Prostate gland (tissue), 2 donors: ENCODE measurements around the gene ATXN7. TPM values are rescaled to one million over a fixed set of nuclear protein-coding genes. Genes with fewer than 3 reads are reported as not detected.

ENCODE experiments used
- DNase-seq: peaks from one replicate; pipeline ENCODE4 v3.0.0-alpha.2; 2019; ENCODE audit warnings: low spot score
- H3K27ac ChIP-seq, 2 donors: fragments of 200-600 bp; sonication (generic); 2 replicates each; pipeline ENCODE4 v1.5.1; 2017 to 2019
- H3K27me3 ChIP-seq: fragments of 200-600 bp; sonication (generic); replicated peaks from 2 replicates; pipeline ENCODE4 v1.5.1; 2019; ENCODE audit not compliant: insufficient read depth
- H3K36me3 ChIP-seq, 2 donors: fragments of 200-600 bp; sonication (generic); 1 replicate in 1 of 2; 2 replicates in 1 of 2; pipeline versions ENCODE4 v1.5.1 to v1.8.1; 2017 to 2019
- H3K4me1 ChIP-seq: fragments of 200-600 bp; sonication (generic); replicated peaks from 2 replicates; pipeline ENCODE4 v1.5.1; 2019
- H3K4me3 ChIP-seq, 2 donors: fragments of 200-600 bp; sonication (generic); 2 replicates each; pipeline ENCODE4 v1.5.1; 2017 to 2019
- H3K9me3 ChIP-seq: fragments of 200-600 bp; sonication (generic); 2 replicates; pipeline ENCODE4 v1.5.1; 2017
- POLR2A ChIP-seq: fragments of 450-650 bp; IDR thresholded peaks from one replicate; pipeline ENCODE4 v1.6.1; 2016; ENCODE audit warnings: antibody characterized with exemption, mild to moderate bottlenecking
- POLR2AphosphoS5 ChIP-seq: sonication (generic); formaldehyde crosslinking; IDR thresholded peaks from one replicate; pipeline ENCODE4 v1.6.1; 2017; ENCODE audit warnings: antibody characterized with exemption
- WGBS: methylation state at CpG from one replicate; pipeline ENCODE4 v1.1.5; 2018; 5-methylcytosine and 5-hydroxymethylcytosine counted together
- intact Hi-C: fragments of 100-400 bp; cut with DNase I; formaldehyde crosslinking; loops from one replicate; pipeline ENCODE4 v1.14.2; 2022
- total RNA-seq, 2 donors: library from RNA; depleted of rRNA; stranded (reverse); fragments of >200 nt; gene quantifications; one replicate each; pipeline ENCODE4 v1.1.0, GENCODE V29; 2016
- TF ChIP-seq, protein P1 (sequence below), 4 experiments: fragments of 200-600 bp in 2 of 4; fragments of 450-650 bp in 2 of 4; sonication (generic) in 2 of 4; IDR thresholded peaks; 1 replicate in 3 of 4; 2 replicates in 1 of 4; pipeline ENCODE4 v1.5.1; 2016 to 2019; ENCODE audit warnings: antibody characterized with exemption in 4 of 4, mild to moderate bottlenecking in 2 of 4, moderate library complexity in 2 of 4

The ATXN7 gene
- total RNA-seq, 2 donors from 2014 or later, result 18.0 to 30.8 TPM

DNA sequence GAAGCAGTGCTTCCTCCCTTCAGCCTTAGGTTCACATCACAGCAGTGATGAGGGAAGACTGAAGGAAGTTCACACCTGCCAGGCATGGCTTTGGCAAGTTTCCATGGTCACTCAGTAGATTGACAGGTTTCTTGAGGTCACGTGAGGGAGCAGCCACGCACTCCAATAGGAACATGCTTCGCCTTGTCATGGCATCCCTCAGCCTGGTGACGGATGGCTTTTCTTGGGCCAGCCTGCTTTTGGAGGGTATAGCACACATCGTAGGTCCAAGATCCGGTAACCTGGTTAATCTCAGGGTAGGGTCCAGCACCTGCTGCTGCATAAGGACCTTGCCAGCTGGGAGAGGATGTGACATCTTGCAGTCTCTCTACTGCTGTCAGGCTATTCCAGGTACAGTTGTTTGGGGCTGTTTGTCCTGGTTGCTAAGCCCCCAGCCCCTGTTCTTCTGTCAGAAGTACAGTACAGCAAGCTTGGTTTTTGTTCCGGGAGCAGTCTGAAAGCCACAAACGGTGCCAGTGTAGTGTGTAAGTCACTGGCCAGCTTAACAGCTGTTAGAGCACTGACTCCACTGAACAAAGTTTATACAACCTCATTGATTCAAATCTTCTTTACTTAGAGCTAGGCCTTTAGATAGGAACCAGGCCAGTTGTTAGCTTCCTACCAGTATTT is 117.3 kb downstream of the ATXN7 start:
- no peak for DNase-seq
- Histone ChIP-seq H3K4me1 (no peaks in the 10 kb centered on the region), H3K27me3 (no peaks in the 10 kb centered on the region), H3K27ac (no peak overlapping the region), H3K36me3 (peaks cover 0 to 5% of the 10 kb centered on the region in 2 donors), H3K4me3 (no peak overlapping the region), H3K9me3 (no peaks in the 10 kb centered on the region)
- WGBS, result 86% methylated on average over 8 of the region's 8 CpGs
- TF ChIP-seq POLR2A, result no peak
- TF ChIP-seq, protein P1, sequence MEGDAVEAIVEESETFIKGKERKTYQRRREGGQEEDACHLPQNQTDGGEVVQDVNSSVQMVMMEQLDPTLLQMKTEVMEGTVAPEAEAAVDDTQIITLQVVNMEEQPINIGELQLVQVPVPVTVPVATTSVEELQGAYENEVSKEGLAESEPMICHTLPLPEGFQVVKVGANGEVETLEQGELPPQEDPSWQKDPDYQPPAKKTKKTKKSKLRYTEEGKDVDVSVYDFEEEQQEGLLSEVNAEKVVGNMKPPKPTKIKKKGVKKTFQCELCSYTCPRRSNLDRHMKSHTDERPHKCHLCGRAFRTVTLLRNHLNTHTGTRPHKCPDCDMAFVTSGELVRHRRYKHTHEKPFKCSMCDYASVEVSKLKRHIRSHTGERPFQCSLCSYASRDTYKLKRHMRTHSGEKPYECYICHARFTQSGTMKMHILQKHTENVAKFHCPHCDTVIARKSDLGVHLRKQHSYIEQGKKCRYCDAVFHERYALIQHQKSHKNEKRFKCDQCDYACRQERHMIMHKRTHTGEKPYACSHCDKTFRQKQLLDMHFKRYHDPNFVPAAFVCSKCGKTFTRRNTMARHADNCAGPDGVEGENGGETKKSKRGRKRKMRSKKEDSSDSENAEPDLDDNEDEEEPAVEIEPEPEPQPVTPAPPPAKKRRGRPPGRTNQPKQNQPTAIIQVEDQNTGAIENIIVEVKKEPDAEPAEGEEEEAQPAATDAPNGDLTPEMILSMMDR (IDR thresholded peaks at IDR 0.05), result no peak
- TF ChIP-seq POLR2AphosphoS5, result no peak
- intact Hi-C loops, result no loop called here

DNA sequence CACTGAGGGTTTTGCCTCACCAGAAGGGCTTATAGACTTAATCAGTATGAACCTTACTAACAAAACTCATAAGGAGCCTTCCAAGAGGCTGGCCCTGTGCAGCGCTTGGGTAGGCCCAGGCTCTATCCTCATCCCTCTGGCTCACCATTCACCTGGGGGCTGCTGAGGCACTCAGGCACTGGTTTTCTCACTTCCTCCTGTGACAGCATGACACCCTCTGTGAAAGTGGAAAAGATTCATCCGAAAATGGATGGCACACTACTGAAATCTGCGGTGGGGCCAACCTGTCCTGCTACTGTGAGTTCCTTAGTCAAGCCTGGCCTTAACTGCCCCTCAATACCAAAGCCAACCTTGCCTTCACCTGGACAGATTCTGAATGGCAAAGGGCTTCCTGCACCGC is 118.3 kb downstream of the ATXN7 start:
- no peak for TF ChIP-seq POLR2A
- 95% methylated on average over 4 of the region's 4 CpGs for WGBS
- DNase-seq, result no peak
- intact Hi-C loops, result no loop called here
- Histone ChIP-seq H3K4me3 (no peak overlapping the region), H3K27ac (no peak overlapping the region), H3K36me3 (peaks cover 0 to 5% of the 10 kb centered on the region in 2 donors), H3K27me3 (no peaks in the 10 kb centered on the region), H3K4me1 (no peaks in the 10 kb centered on the region), H3K9me3 (no peaks in the 10 kb centered on the region)

- TF ChIP-seq POLR2A (no peak), POLR2AphosphoS5 (no peak)
- TF ChIP-seq, protein P1 (IDR thresholded peaks at IDR 0.05), result no peak
- Histone ChIP-seq H3K36me3 (peaks cover 0 to 5% of the 10 kb centered on the region in 2 donors), H3K4me1 (no peaks in the 10 kb centered on the region), H3K27me3 (no peaks in the 10 kb centered on the region), H3K27ac (no peak overlapping the region), H3K4me3 (no peak overlapping the region), H3K9me3 (no peaks in the 10 kb centered on the region)
- no peak for DNase-seq
- intact Hi-C loops, result no loop called here
- WGBS, result 97% methylated on average over 3 of the region's 3 CpGs
These were observed 120.7 kb downstream of the ATXN7 start for GRCh38 chr3:63984391-63984790.

DNA sequence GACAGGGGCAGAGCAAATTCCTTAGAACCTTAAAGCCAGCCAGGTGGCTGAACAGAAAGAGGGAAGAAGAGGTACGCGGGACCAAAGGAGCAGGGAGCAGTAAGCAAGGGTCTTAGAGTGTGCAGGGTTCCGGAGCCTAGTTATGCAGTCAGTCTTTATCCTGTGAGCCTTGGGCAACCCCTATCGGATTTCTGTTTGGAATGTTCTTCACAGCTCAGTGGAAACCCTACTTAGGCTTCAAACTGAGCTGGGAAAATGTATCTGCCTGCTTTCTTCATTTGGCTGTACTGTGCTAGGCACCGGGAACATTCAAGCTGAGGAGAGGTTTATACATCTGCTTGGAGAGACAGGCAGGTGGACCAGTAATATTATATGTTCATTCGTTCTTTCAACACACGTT is 122.5 kb downstream of the ATXN7 start:
- H3K4me1 ChIP-seq, result no peaks in the 10 kb centered on the region
- H3K27ac ChIP-seq, result no peak overlapping the region
- TF ChIP-seq, protein P1 (IDR thresholded peaks at IDR 0.05), result no peak
- TF ChIP-seq POLR2AphosphoS5 (no peak), POLR2A (no peak)
- no peak for DNase-seq
- no peak overlapping the region for H3K4me3 ChIP-seq
- intact Hi-C loops, result no loop called here
- no peaks in the 10 kb centered on the region for H3K9me3 ChIP-seq
- 79% methylated on average over 7 of the region's 7 CpGs for WGBS
- H3K27me3 ChIP-seq, result no peaks in the 10 kb centered on the region
- H3K36me3 ChIP-seq, result peaks cover 0 to 5% of the 10 kb centered on the region in 2 donors

DNA sequence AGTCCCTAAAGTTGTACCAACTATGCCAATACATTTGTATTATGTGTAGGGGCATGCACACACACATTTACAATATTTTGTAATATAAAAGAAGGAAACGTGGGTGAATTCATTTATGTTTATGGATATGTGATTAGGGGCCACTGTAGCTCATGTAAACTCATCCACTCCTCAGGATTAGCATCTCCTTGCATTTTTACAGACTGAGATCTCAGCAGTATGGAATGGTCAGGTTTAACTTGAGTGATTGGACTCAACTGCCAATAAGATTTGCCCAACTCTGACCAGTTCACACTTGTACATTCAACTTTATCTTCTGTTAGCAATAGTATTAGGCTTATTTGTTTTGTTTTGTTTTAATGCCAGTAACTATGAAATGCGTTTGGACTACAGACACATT is 123.2 kb downstream of the ATXN7 start:
- Histone ChIP-seq H3K27me3 (no peaks in the 10 kb centered on the region), H3K4me1 (no peaks in the 10 kb centered on the region), H3K27ac (no peak overlapping the region), H3K36me3 (peaks cover 0 to 5% of the 10 kb centered on the region in 2 donors), H3K4me3 (no peak overlapping the region), H3K9me3 (no peaks in the 10 kb centered on the region)
- TF ChIP-seq POLR2AphosphoS5 (no peak), POLR2A (no peak)
- TF ChIP-seq, protein P1 (IDR thresholded peaks at IDR 0.05), result no peak
- 49% methylated on average over 2 of the region's 2 CpGs for WGBS
- intact Hi-C loops, result no loop called here
- no peak for DNase-seq
